GM18505 (cell line): ENCODE measurements around the gene SRRM1.
"Not testable (repeated sequence)": the region's sequence is repeated elsewhere in the genome, so short reads cannot be mapped to it uniquely, and the experiment has no call there.

ENCODE experiments used
- ATAC-seq: cut with Tn5 transposase; IDR thresholded peaks from one replicate; pipeline ENCODE4 v1.9.1; 2021; ENCODE audit not compliant: unreplicated experiment
- POLR2A ChIP-seq: IDR thresholded peaks from 4 replicates; pipeline ENCODE4 v1.6.1; 2011; ENCODE audit warnings: borderline replicate concordance; ENCODE audit not compliant: insufficient read depth, insufficient read length; ENCODE audit errors: extremely low read depth

SRRM1 gene

DNA sequence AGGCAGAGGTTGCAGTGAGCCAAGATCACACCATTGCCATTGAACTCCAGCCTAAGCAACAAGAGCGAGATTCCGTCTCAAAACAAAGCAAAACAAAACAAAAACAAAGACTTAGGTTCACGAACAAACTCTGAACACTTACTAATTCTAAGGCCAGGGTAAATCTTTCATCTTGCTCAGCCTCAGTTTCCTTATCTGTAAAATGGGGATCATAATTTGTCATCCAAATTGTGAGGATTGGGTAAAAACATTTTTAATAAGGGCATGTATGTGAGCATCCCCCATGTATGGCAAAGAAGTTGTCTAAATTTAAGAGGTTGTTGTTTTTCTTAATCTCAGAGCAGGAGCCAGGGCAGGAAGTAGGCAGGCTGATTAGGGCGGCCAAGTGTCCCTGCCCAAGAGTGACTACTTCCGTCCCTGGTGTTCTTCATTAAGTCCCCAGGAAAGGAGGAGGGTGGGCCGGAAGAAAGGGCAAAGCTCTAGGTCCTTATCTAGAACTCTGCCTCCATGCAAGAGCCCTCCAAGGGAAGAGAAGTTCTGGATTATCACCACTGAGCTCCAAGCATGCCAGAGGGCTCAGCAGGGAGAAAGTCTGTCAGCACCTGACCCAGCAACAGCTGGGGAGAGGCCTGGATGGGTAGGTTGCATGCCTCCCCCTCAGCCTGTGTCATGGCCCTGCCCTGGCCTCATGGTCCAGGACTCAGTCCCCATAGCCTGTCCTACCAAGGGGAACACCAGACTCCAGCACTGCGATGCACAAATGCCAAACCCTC is 52.3 kb downstream of the SRRM1 start:
- no peak for TF ChIP-seq POLR2A
- no peak for ATAC-seq

- ATAC-seq, result no peak
- TF ChIP-seq POLR2A, result no peak
Observed at GRCh38 chr1:24696041-24696755, 53.1 kb downstream of the SRRM1 start.

GRCh38 chr1:24696756-24697330 is 53.7 kb downstream of the SRRM1 start:
- ATAC-seq, result no peak
- TF ChIP-seq POLR2A, result no peak

- ATAC-seq, result not testable (repeated sequence)
Observed at GRCh38 chr1:24697453-24698001, 54.4 kb downstream of the SRRM1 start.

GRCh38 chr1:24698326-24698725 is 55.2 kb downstream of the SRRM1 start:
- not testable (repeated sequence) for ATAC-seq

DNA sequence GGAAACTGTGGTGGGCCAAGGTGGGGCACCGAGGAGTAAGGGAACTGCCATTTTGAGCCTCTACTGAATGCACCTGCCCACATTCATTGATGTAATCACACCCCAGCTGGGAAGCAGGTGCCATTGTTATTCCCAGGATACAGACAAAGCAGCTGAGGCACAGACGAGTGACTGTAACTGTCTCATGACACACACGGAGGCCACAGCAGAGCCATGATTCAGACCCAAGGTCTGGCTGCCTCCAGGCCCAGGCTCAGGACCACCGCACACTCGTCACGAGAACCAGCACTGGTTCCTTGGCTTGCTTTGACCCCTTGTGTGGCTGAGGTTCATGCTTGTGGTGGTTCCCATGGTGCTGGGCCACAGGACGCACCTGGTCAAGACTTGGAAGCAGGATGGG is 56.5 kb downstream of the SRRM1 start:
- no peak for TF ChIP-seq POLR2A
- ATAC-seq, result no peak

DNA sequence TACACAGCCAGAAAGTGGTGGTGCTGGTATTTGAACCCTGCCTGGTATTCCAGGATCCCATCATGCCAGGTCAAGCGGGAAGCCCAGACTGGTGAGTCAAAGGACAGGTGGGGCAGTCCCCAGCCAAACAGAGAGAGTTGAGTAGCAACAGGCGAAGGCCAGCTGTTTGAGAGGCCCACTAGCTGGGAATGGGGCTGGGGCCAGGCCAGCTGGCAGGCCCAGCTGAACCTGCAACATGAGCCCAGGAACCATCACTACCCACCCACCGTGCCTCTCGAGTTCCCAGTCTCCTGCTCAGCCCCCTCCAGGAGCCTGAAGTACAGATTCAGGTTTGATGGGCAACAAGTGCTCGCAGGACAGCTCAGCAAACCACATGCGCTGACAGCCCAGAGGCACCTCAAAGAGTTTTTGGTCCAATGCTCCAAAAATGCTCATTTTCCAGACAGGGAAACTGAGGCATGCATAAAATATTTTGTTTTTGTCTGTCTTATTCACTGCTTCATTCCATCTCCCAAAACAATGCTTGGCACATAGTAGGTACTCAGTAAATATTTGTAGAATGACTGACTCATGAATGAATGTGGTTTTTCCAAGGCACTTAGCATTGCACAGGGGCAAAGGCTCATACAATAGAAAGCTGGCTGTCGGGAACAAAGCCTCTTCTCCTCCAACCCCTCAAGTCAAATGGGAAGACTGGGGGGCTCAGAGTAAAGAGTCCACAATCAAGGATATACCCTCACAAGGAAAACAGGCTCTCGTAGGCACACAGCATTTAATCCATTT is 59.6 kb downstream of the SRRM1 start:
- no peak for ATAC-seq
- no peak for TF ChIP-seq POLR2A

- TF ChIP-seq POLR2A, result no peak
- ATAC-seq, result no peak
Observed at GRCh38 chr1:24704411-24705259, 61.5 kb downstream of the SRRM1 start.

GRCh38 chr1:24705260-24706073 is 62.4 kb downstream of the SRRM1 start:
- no peak for TF ChIP-seq POLR2A
- no peak for ATAC-seq

DNA sequence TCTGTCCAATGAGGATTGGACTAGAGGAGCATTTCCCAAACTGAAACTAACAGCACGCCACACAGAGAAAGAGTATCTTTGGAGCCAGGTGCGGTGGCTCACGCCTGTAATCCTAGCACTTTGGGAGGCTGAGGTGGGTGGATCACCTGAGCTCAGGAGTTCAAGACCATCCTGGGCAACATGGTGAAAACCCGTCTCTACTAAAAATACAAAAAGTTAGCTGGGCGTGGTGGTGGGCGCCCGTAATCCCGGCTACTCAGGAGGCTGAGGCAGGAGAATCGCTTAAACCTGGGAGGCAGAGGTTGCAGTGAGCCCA is 62.9 kb downstream of the SRRM1 start:
- not testable (repeated sequence) for ATAC-seq

- TF ChIP-seq POLR2A, result no peak
- ATAC-seq, result no peak
Observed at GRCh38 chr1:24707687-24708086, 64.6 kb downstream of the SRRM1 start.

- no peak for ATAC-seq
- TF ChIP-seq POLR2A, result no peak
Observed at GRCh38 chr1:24708938-24709337, 65.8 kb downstream of the SRRM1 start.
